Upper lobe of right lung (tissue), 1 donor: ENCODE data around the gene ANHX. TPM values are rescaled to one million over a fixed set of nuclear protein-coding genes. Genes with fewer than 3 reads are reported as not detected.

Experiments used
- ATAC-seq: fragments of 200-7000 bp; cut with Tn5 transposase; one replicate; pipeline ENCODE4 v1.9.1; 2020; ENCODE audit warnings: mild to moderate bottlenecking, moderate library complexity
- DNase-seq: peaks from one replicate; pipeline ENCODE4 v3.0.0-alpha.2; 2020
- H3K27ac ChIP-seq: fragments of 200-600 bp; one replicate; pipeline ENCODE4 v1.8.0; 2022
- H3K27me3 ChIP-seq: fragments of 200-600 bp; one replicate; pipeline ENCODE4 v1.8.0; 2022; ENCODE audit warnings: mild to moderate bottlenecking
- H3K36me3 ChIP-seq: fragments of 200-600 bp; one replicate; pipeline ENCODE4 v1.8.0; 2022
- H3K4me1 ChIP-seq: fragments of 200-600 bp; one replicate; pipeline ENCODE4 v1.8.0; 2022
- H3K4me3 ChIP-seq: fragments of 200-600 bp; one replicate; pipeline ENCODE4 v1.8.0; 2022; ENCODE audit warnings: mild to moderate bottlenecking
- H3K9me3 ChIP-seq: fragments of 200-600 bp; one replicate; pipeline ENCODE4 v1.8.0; 2022
- CTCF ChIP-seq: fragments of 200-600 bp; IDR thresholded peaks from one replicate; pipeline ENCODE4 v1.8.0; 2022; ENCODE audit warnings: antibody characterized with exemption
- intact Hi-C: fragments of 100-400 bp; cut with DNase I; formaldehyde crosslinking; loops from one replicate; pipeline ENCODE4 v1.11.0; 2022
- total RNA-seq: library from RNA; stranded (reverse); fragmentation: NEBNext Ultra II Directional; extraction: Animal tissue kit (Norgen Biotek cat#: 25700); gene quantifications from one replicate; pipeline ENCODE4 v1.2.1, GENCODE V29; 2021
- donor health status: DM: no; HTN: yes; CAD: no; lungs with severe emphysema.

ANHX gene
- total RNA-seq, 1 donor from 2014 or later: not detected

DNA sequence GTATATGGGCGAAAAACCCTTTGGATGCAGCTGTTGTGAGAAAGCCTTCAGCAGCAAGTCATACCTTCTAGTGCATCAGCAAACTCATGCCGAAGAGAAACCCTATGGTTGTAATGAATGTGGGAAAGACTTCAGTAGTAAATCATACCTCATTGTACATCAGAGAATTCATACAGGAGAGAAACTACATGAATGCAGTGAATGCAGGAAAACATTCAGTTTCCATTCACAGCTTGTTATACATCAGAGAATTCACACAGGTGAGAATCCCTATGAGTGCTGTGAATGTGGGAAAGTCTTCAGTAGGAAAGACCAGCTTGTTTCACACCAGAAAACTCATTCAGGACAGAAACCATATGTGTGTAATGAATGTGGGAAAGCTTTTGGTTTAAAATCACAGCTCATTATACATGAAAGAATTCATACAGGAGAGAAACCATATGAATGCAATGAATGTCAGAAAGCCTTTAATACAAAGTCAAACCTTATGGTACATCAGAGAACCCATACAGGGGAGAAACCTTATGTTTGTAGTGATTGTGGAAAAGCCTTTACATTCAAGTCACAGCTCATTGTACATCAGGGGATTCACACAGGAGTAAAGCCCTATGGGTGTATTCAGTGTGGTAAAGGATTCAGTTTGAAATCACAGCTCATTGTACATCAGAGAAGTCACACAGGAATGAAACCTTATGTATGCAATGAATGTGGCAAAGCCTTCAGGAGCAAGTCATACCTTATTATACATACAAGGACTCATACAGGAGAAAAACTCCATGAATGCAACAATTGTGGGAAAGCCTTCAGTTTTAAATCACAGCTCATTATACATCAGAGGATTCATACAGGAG lies 33.0 kb downstream of the ANHX start:
- ATAC-seq: no peak
- DNase-seq: no peak
- peaks cover 80% of the 10 kb centered on the region for H3K9me3 ChIP-seq
- H3K27ac ChIP-seq: no peak overlapping the region
- intact Hi-C loops: no loop called here
- H3K4me1 ChIP-seq: no peaks in the 10 kb centered on the region
- H3K36me3 ChIP-seq: peaks cover 17% of the 10 kb centered on the region
- no peaks in the 10 kb centered on the region for H3K27me3 ChIP-seq
- TF ChIP-seq CTCF: no peak
- H3K4me3 ChIP-seq: no peak overlapping the region

DNA sequence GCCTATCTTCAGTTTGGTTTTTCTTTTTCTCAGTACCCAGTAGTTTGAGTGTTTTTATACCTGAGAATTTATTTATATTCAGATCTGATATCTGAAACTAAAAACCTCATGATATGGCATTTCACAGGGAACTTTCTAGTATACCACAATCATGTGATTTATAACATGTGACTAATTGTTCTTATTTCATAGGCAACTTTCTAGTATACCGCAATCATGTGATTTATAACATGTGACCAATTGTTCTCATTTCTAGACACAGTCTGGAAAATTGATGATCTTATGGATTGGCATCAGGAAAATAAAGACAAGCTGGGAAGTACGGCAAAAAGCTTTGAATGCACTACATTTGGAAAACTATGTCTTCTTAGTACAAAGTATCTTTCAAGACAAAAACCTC lies 33.8 kb downstream of the ANHX start:
- intact Hi-C loops: no loop called here
- ATAC-seq: no peak
- Histone ChIP-seq H3K4me1 (no peaks in the 10 kb centered on the region), H3K4me3 (no peak overlapping the region), H3K27me3 (no peaks in the 10 kb centered on the region), H3K27ac (no peak overlapping the region), H3K36me3 (peaks cover 17% of the 10 kb centered on the region), H3K9me3 (peaks cover 73% of the 10 kb centered on the region)
- no peak for DNase-seq
- TF ChIP-seq CTCF: no peak

- intact Hi-C loops: no loop called here
- H3K9me3 ChIP-seq: peaks cover 86% of the 10 kb centered on the region
- H3K27me3 ChIP-seq: no peaks in the 10 kb centered on the region
- no peak overlapping the region for H3K27ac ChIP-seq
- ATAC-seq (no peak), DNase-seq (no peak)
- peaks cover 81% of the 10 kb centered on the region for H3K36me3 ChIP-seq
- no peak overlapping the region for H3K4me3 ChIP-seq
- no peak for TF ChIP-seq CTCF
- no peaks in the 10 kb centered on the region for H3K4me1 ChIP-seq
Observed at GRCh38 chr12:133192847-133193246, 42.8 kb downstream of the ANHX start.

GRCh38 chr12:133190176-133190575 lies 45.5 kb downstream of the ANHX start:
- no peak for ATAC-seq
- DNase-seq: no peak
- H3K27ac ChIP-seq: no peak overlapping the region
- no peaks in the 10 kb centered on the region for H3K4me1 ChIP-seq
- peaks cover 91% of the 10 kb centered on the region for H3K36me3 ChIP-seq
- no peak for TF ChIP-seq CTCF
- peaks cover 81% of the 10 kb centered on the region for H3K9me3 ChIP-seq
- H3K4me3 ChIP-seq: no peak overlapping the region
- H3K27me3 ChIP-seq: no peaks in the 10 kb centered on the region
- intact Hi-C loops: no loop called here

DNA sequence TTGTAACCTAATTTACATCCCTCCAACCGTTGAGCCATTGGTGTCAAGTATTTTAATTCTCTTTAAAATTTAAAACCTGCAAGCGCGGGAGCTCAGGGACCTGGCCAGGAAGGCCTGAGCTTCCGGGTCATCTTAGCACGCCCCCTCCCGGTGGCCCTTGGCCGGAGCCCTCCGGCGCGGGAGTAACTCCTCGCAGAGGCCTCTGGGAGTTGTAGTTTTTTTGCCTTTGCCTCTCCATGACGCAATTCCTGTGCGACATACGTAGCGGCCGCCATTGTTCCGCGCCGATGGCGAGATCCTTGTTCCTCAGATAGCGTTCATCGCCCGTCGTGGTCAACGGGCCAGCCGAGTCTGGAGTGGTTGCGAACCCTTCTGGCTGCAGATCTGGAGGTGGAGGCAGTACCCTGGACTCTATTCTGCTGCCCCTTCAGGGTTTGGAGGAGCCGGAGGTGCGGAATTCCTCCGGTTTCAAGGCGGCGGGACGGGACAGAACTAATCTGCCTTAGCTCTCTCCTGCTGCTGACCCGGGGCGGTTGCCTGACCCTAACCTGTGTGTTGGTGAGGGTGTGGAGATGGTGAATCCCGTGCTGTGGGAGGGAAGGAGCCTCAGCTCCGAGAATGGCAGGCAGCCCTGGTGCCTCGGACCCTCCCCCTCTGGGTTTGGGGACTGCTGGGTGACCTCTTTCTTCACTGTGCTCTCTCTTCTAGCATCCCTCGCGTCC lies 54.3 kb downstream of the ANHX start, which contains the start of gene ZNF268:
Gene ZNF268, plus strand, starts transcription at position 258 of the 722 bp plus-strand sequence. CDS start 503 bp downstream, outside the sequence.
- Histone ChIP-seq H3K9me3 (peaks cover 4% of the 10 kb centered on the region), H3K4me1 (peaks cover 8% of the 10 kb centered on the region), H3K36me3 (peaks cover 15% of the 10 kb centered on the region), H3K4me3 (peak within 1 kb of the TSS; percentile 72), H3K27ac (peak within 1 kb of the TSS; percentile 74), H3K27me3 (no peaks in the 10 kb centered on the region)
- DNase-seq (peak; percentile 96), ATAC-seq (peak; percentile 100)
- TF ChIP-seq CTCF: peak; percentile 78
- intact Hi-C loops: no loop called here
